PC-3 (cell line): ENCODE measurements around the gene PIGN. TPM values are rescaled to one million over a fixed set of nuclear protein-coding genes. Genes with fewer than 3 reads are reported as not detected.
A peak's percentile ranks its signal among the peaks of the same experiment; 100 is the strongest.

Experiments used
- ATAC-seq: fragments of 200-7000 bp; cut with Tn5 transposase; 2 replicates; pipeline ENCODE4 v1.9.1; 2020; ENCODE audit warnings: mild to moderate bottlenecking, moderate library complexity
- BruUV-seq: library from RNA; stranded (reverse); fragments of 400-500 nt; replicated peaks from 2 replicates; lab custom pipeline; 2021; lab: Mats Ljungman, UMichigan
- CTCF ChIA-PET: fragments of 300-600 bp; sonication (Branson Sonifier 250); formaldehyde crosslinking; loops from one replicate; lab custom pipeline; 2022; ENCODE audit warnings: antibody characterized with exemption; lab: Charles Lee
- POLR2A ChIA-PET: fragments of 300-600 bp; sonication (Branson Sonifier 250); formaldehyde crosslinking; loops from one replicate; lab custom pipeline; 2022; ENCODE audit warnings: antibody characterized with exemption; ENCODE audit not compliant: unreplicated experiment; lab: Charles Lee
- DNase-seq: peaks from one replicate; pipeline ENCODE4 v3.0.0-alpha.2; 2015
- H2AFZ ChIP-seq: fragments of 300-600 bp; sonication (generic); 2 replicates; pipeline ENCODE4 v1.6.0; 2016; ENCODE audit warnings: antibody characterized with exemption, low read length
- H3F3A ChIP-seq: fragments of 300-600 bp; sonication (generic); one replicate; pipeline ENCODE4 v1.6.0; 2017; ENCODE audit warnings: antibody characterized with exemption, low read length, control low read depth, mild to moderate bottlenecking; ENCODE audit not compliant: unreplicated experiment
- H3K27ac ChIP-seq: fragments of 300-600 bp; sonication (generic); 2 replicates; pipeline ENCODE4 v1.5.1; 2016; ENCODE audit warnings: mild to moderate bottlenecking, low read length
- H3K27me3 ChIP-seq: fragments of 300-600 bp; sonication (generic); 2 replicates; pipeline ENCODE4 v1.6.1; 2016; ENCODE audit warnings: low read length, mixed read lengths
- H3K36me3 ChIP-seq: fragments of 300-600 bp; sonication (generic); 2 replicates; pipeline ENCODE4 v1.6.1; 2016; ENCODE audit warnings: low read depth, mixed run types, low read length, mixed read lengths
- H3K4me1 ChIP-seq: fragments of 300-600 bp; sonication (generic); 2 replicates; pipeline ENCODE4 v1.5.1; 2016; ENCODE audit warnings: low read length; ENCODE audit not compliant: insufficient read depth
- H3K4me2 ChIP-seq: fragments of 300-600 bp; sonication (generic); 2 replicates; pipeline ENCODE4 v1.6.0; 2016; ENCODE audit warnings: low read length
- H3K4me3 ChIP-seq: fragments of 300-600 bp; sonication (generic); 2 replicates; pipeline ENCODE4 v1.5.1; 2016; ENCODE audit warnings: mild to moderate bottlenecking, low read length, mixed read lengths
- H3K79me2 ChIP-seq: fragments of 300-600 bp; sonication (generic); 2 replicates; pipeline ENCODE4 v1.6.1; 2017; ENCODE audit warnings: low read length, mixed read lengths
- H3K9ac ChIP-seq: fragments of 300-600 bp; sonication (generic); 2 replicates; pipeline ENCODE4 v1.6.0; 2016; ENCODE audit warnings: mild to moderate bottlenecking, low read length
- H3K9me2 ChIP-seq: fragments of 300-600 bp; sonication (generic); replicated peaks from 2 replicates; pipeline ENCODE4 v1.6.1; 2016; ENCODE audit warnings: mixed run types, low read length, mixed read lengths
- H3K9me3 ChIP-seq: fragments of 300-600 bp; sonication (generic); 2 replicates; pipeline ENCODE4 v1.6.1; 2016; ENCODE audit warnings: low read length, mixed read lengths
- H4K20me1 ChIP-seq: fragments of 300-600 bp; sonication (generic); 2 replicates; pipeline ENCODE4 v1.6.1; 2016; ENCODE audit warnings: low read length, mixed read lengths
- CTCF ChIP-seq: fragments of 300-600 bp; sonication (generic); conservative IDR thresholded peaks from 2 replicates; pipeline ENCODE4 v1.5.1; 2017; ENCODE audit warnings: antibody characterized with exemption, low read depth, mild to moderate bottlenecking, low read length
- EZH2 ChIP-seq: fragments of 300-600 bp; sonication (generic); IDR thresholded peaks from one replicate; pipeline ENCODE4 v1.6.1; 2017; ENCODE audit warnings: antibody characterized with exemption, mild to moderate bottlenecking, low read length; ENCODE audit not compliant: unreplicated experiment
- EZH2phosphoT487 ChIP-seq: fragments of 300-600 bp; sonication (generic); IDR thresholded peaks from 2 replicates; pipeline ENCODE4 v1.6.1; 2018; ENCODE audit warnings: mild to moderate bottlenecking, antibody characterized with exemption, low read length, borderline replicate concordance
- intact Hi-C: fragments of 100-400 bp; cut with micrococcal nuclease; formaldehyde crosslinking; loops from 2 replicates; pipeline ENCODE4 v1.9.0; 2023
- total RNA-seq: library from RNA; depleted of rRNA; stranded (reverse); fragments of >200 nt; gene quantifications from 2 replicates; pipeline ENCODE4 v1.2.3, GENCODE V29; 2014

Gene PIGN
- total RNA-seq, 1 experiment from 2014 or later: 22.7 TPM

DNA sequence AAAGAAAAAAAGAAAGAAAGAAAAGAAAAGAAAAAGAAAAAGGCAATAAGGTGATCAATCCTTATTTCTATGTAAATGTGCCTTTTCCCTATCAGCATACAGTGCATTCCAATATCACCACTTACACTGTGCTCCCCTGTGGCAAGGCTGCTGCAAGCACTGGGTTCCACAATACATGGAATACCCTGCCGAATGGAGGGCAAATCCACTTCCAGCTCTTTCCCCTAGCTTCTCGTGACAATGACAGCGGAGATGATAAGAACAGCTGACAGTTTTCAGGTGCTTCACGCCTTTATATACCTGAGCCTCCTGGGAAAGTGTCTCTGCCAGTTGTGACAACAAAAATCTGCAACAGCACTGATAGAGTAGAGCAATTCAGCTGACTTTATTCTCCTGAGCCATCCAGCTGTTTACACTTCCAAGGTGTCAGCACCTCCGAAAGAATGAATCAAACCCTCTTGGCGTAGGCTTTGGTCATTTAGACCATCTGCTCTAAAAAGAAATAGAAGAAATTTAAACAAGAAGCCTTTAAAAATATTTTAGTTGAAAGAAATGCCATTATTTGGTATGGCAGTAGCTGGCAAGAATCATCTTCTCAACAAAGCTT lies 158.8 kb downstream of the PIGN start:
- Histone ChIP-seq H3K4me2 (no peak overlapping the region), H3K36me3 (no peaks in the 10 kb centered on the region), H3K9me3 (no peaks in the 10 kb centered on the region), H3K4me3 (no peak overlapping the region), H3F3A (no peaks in the 10 kb centered on the region), H3K27me3 (no peaks in the 10 kb centered on the region), H3K4me1 (no peaks in the 10 kb centered on the region), H3K79me2 (no peaks in the 10 kb centered on the region), H3K27ac (no peak overlapping the region), H3K9me2 (no peaks in the 10 kb centered on the region), H4K20me1 (no peaks in the 10 kb centered on the region), H3K9ac (no peak overlapping the region), H2AFZ (no peak overlapping the region)
- intact Hi-C loops: no loop called here
- ATAC-seq (no peak), DNase-seq (no peak)
- POLR2A ChIA-PET: no interaction called here
- CTCF ChIA-PET: no interaction called here
- no TSS peak for BruUV-seq
- TF ChIP-seq EZH2phosphoT487 (no peak), CTCF (no peak), EZH2 (no peak)

GRCh38 chr18:62026586-62026985 lies 160.3 kb downstream of the PIGN start:
- TF ChIP-seq EZH2: no peak
- TF ChIP-seq EZH2phosphoT487: no peak
- TF ChIP-seq CTCF: no peak
- DNase-seq (peak; percentile 52), ATAC-seq (peak; percentile 38)
- H2AFZ ChIP-seq: no peak overlapping the region
- no peak overlapping the region for H3K4me3 ChIP-seq
- H3K9me2 ChIP-seq: no peaks in the 10 kb centered on the region
- H3K27me3 ChIP-seq: no peaks in the 10 kb centered on the region
- no peaks in the 10 kb centered on the region for H4K20me1 ChIP-seq
- no peaks in the 10 kb centered on the region for H3K9me3 ChIP-seq
- no TSS peak for BruUV-seq
- POLR2A ChIA-PET: no interaction called here
- no peak overlapping the region for H3K4me2 ChIP-seq
- H3K27ac ChIP-seq: no peak overlapping the region
- H3F3A ChIP-seq: no peaks in the 10 kb centered on the region
- H3K36me3 ChIP-seq: no peaks in the 10 kb centered on the region
- intact Hi-C loops: no loop called here
- no peak overlapping the region for H3K9ac ChIP-seq
- CTCF ChIA-PET: no interaction called here
- H3K4me1 ChIP-seq: no peaks in the 10 kb centered on the region
- no peaks in the 10 kb centered on the region for H3K79me2 ChIP-seq

DNA sequence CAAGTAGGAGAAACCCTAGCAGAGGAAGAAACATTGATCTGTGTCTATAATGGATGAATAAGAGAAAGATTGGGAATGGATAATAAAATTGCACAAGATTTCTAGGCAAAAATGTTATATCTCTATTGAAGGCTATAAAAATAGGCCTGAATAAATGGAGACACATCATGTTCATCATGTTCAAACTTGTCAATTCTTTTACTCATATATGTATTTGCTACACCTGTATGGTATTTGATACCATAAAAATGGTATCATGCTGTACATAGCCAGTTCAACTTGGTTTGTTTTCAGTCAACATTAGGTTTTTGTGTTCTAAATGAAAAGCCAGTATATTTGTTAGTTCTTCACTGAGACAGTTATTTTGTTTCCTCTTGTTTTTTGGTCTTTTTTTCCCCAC lies 161.9 kb downstream of the PIGN start:
- Histone ChIP-seq H2AFZ (no peak overlapping the region), H3K9me3 (no peaks in the 10 kb centered on the region), H3K79me2 (no peaks in the 10 kb centered on the region), H3K4me1 (no peaks in the 10 kb centered on the region), H3K9me2 (no peaks in the 10 kb centered on the region), H3K4me2 (no peak overlapping the region), H3F3A (no peaks in the 10 kb centered on the region), H3K27me3 (no peaks in the 10 kb centered on the region), H3K36me3 (no peaks in the 10 kb centered on the region), H3K27ac (no peak overlapping the region), H4K20me1 (no peaks in the 10 kb centered on the region), H3K4me3 (no peak overlapping the region), H3K9ac (no peak overlapping the region)
- intact Hi-C loops: no loop called here
- BruUV-seq: no TSS peak
- no peak for TF ChIP-seq EZH2phosphoT487
- TF ChIP-seq CTCF: no peak
- ATAC-seq: no peak
- CTCF ChIA-PET: no interaction called here
- POLR2A ChIA-PET: no interaction called here
- no peak for DNase-seq
